Neutrophil (primary cell): Measurements from ENCODE around the gene MAST4.

Experiments
- H3K27ac ChIP-seq: fragments of 200-600 bp; sonication (generic); 2 replicates; pipeline ENCODE4 v1.5.1; 2016; ENCODE audit warnings: mild to moderate bottlenecking, moderate library complexity
- H3K27me3 ChIP-seq: fragments of 200-600 bp; sonication (generic); 2 replicates; pipeline ENCODE4 v1.6.0; 2016; ENCODE audit warnings: mild to moderate bottlenecking
- H3K36me3 ChIP-seq: fragments of 200-600 bp; sonication (generic); 2 replicates; pipeline ENCODE4 v1.5.1; 2017
- H3K4me1 ChIP-seq, 2 experiments: fragments of 200-600 bp in 1 of 2; sonication (generic) in 1 of 2; 1 replicate in 1 of 2; 2 replicates in 1 of 2; pipeline versions ENCODE4 v1.5.1 to v1.6.1; 2013 to 2016; ENCODE audit warnings: low read depth in 1 of 2, low read length in 1 of 2, mild to moderate bottlenecking in 1 of 2, moderate library complexity in 1 of 2; ENCODE audit not compliant: control insufficient read depth in 1 of 2, insufficient read depth in 1 of 2
- H3K4me3 ChIP-seq, 2 experiments: fragments of 200-600 bp in 1 of 2; sonication (generic) in 1 of 2; 1 replicate in 1 of 2; 2 replicates in 1 of 2; pipeline ENCODE4 v1.5.1; 2013 to 2016; ENCODE audit warnings: low read depth in 1 of 2, low read length in 1 of 2, mild to moderate bottlenecking in 1 of 2, moderate library complexity in 1 of 2
- H3K9me3 ChIP-seq: fragments of 200-600 bp; sonication (generic); 2 replicates; pipeline ENCODE4 v1.5.1; 2016
- CTCF ChIP-seq: fragments of 200-600 bp; sonication (generic); IDR thresholded peaks from 2 replicates; pipeline ENCODE4 v1.5.1; 2016; ENCODE audit warnings: antibody characterized with exemption

MAST4 gene

GRCh38 chr5:66595756-66596635 is at the start of gene MAST4:
Gene MAST4 (plus strand): TSS chr5:66596393. CDS start chr5:66596656, 263 bp downstream.
- TF ChIP-seq CTCF: no peak
- no peaks in the 10 kb centered on the region for H3K36me3 ChIP-seq
- H3K27me3 ChIP-seq: peaks cover 100% of the 10 kb centered on the region
- H3K4me3 ChIP-seq: peak within 1 kb of the TSS; percentile 47 to 61
- no peaks in the 10 kb centered on the region for H3K9me3 ChIP-seq
- peaks cover 19 to 20% of the 10 kb centered on the region in 2 experiments for H3K4me1 ChIP-seq
- H3K27ac ChIP-seq: no peak within 1 kb of the TSS

GRCh38 chr5:66546541-66546940 is 49.7 kb upstream of the MAST4 start:
- no peak for TF ChIP-seq CTCF
- no peak overlapping the region for H3K4me3 ChIP-seq
- H3K9me3 ChIP-seq: no peaks in the 10 kb centered on the region
- no peaks in the 10 kb centered on the region for H3K27me3 ChIP-seq
- peaks cover 0 to 1% of the 10 kb centered on the region in 2 experiments for H3K4me1 ChIP-seq
- H3K36me3 ChIP-seq: no peaks in the 10 kb centered on the region
- no peak overlapping the region for H3K27ac ChIP-seq

DNA sequence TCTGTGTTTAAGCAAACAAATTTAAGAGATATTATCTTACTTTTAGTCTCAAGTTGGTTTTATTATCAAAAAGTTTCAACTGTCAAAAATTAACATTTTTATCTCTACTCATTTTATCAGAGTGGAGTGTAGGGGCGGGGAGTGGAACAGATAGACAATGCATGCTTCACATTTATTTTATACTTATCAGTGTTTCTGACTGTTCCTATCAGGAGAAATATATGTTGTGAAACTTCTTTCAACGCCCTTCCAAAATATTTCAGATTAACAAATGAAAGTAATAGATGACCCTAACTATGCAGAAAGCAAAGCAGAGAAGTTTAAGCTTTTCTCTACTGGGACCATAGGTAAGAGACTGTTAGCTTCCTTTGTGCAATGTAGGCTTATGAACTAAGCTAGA is 44.9 kb upstream of the MAST4 start:
- Histone ChIP-seq H3K36me3 (no peaks in the 10 kb centered on the region), H3K9me3 (no peaks in the 10 kb centered on the region), H3K27me3 (no peaks in the 10 kb centered on the region), H3K4me1 (peaks cover 0 to 11% of the 10 kb centered on the region in 2 experiments), H3K27ac (no peak overlapping the region), H3K4me3 (no peak overlapping the region)
- no peak for TF ChIP-seq CTCF

- Histone ChIP-seq H3K4me1 (peaks cover 0 to 11% of the 10 kb centered on the region in 2 experiments), H3K27me3 (no peaks in the 10 kb centered on the region), H3K36me3 (no peaks in the 10 kb centered on the region), H3K9me3 (no peaks in the 10 kb centered on the region), H3K4me3 (no peak overlapping the region), H3K27ac (no peak overlapping the region)
- no peak for TF ChIP-seq CTCF
These were observed 44.2 kb upstream of the MAST4 start for GRCh38 chr5:66551945-66552344.

- Histone ChIP-seq H3K27ac (no peak overlapping the region), H3K36me3 (no peaks in the 10 kb centered on the region), H3K27me3 (no peaks in the 10 kb centered on the region), H3K4me3 (no peak overlapping the region), H3K4me1 (peaks cover 0 to 11% of the 10 kb centered on the region in 2 experiments), H3K9me3 (no peaks in the 10 kb centered on the region)
- TF ChIP-seq CTCF: no peak
These were observed 42.8 kb upstream of the MAST4 start for GRCh38 chr5:66553368-66553912.
